ENCODE results near the gene HS6ST3.

The HS6ST3 gene

GRCh38 chr13:96785986-96786385 is 696.1 kb downstream of the HS6ST3 start:
- no peaks in the 10 kb centered on the region for H3K9me3 ChIP-seq (ENCODE audit: control insufficient read depth, insufficient read depth, low read length)
- H3K4me3 ChIP-seq (ENCODE audit: low read length): no peak overlapping the region
- no peaks in the 10 kb centered on the region for H4K20me1 ChIP-seq (ENCODE audit: control insufficient read depth, insufficient read depth, low read depth, low read length)
- H3K4me1 ChIP-seq (ENCODE audit: control insufficient read depth, low read length): no peaks in the 10 kb centered on the region
- H3F3A ChIP-seq (ENCODE audit: control insufficient read depth, insufficient read depth): no peaks in the 10 kb centered on the region
- TF ChIP-seq EZH2phosphoT487 (IDR thresholded peaks at IDR 0.05; ENCODE audit: borderline replicate concordance, low read length): no peak
- TF ChIP-seq, protein P1, sequence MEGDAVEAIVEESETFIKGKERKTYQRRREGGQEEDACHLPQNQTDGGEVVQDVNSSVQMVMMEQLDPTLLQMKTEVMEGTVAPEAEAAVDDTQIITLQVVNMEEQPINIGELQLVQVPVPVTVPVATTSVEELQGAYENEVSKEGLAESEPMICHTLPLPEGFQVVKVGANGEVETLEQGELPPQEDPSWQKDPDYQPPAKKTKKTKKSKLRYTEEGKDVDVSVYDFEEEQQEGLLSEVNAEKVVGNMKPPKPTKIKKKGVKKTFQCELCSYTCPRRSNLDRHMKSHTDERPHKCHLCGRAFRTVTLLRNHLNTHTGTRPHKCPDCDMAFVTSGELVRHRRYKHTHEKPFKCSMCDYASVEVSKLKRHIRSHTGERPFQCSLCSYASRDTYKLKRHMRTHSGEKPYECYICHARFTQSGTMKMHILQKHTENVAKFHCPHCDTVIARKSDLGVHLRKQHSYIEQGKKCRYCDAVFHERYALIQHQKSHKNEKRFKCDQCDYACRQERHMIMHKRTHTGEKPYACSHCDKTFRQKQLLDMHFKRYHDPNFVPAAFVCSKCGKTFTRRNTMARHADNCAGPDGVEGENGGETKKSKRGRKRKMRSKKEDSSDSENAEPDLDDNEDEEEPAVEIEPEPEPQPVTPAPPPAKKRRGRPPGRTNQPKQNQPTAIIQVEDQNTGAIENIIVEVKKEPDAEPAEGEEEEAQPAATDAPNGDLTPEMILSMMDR (IDR thresholded peaks at IDR 0.05; ENCODE audit: low read depth, low read length, poor library complexity, severe bottlenecking): no peak
- H3K9me2 ChIP-seq (replicated peaks; ENCODE audit: control insufficient read depth, low read length): no peaks in the 10 kb centered on the region
- no peaks in the 10 kb centered on the region for H3K36me3 ChIP-seq (ENCODE audit: control insufficient read depth, low read length)
- no peaks in the 10 kb centered on the region for H3K79me2 ChIP-seq (ENCODE audit: control insufficient read depth, low read length)
- no peak overlapping the region for H3K4me2 ChIP-seq (ENCODE audit: low read length)
- no peak overlapping the region for H3K27ac ChIP-seq (ENCODE audit: low read depth, low read length)
- H3K27me3 ChIP-seq (ENCODE audit: control insufficient read depth, low read length): no peaks in the 10 kb centered on the region

DNA sequence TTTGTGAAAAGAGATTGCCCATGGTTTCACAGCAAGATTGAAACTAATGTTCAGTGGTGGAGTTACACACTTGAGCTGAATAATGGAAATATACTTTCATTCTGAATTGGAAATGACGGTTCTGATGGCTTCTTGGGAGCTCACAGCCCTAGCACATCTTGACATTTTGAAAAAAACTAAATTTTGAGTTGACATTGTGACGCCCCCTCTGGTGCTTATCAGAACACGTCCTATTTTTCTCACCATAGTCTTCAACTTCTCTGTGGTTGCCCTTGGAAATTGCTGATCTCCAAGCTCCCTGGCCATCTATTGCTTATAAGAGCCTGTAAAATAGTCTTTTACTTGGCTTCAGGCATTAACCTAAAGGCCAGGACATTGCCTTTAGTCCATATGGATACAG is 702.3 kb downstream of the HS6ST3 start:
- no peaks in the 10 kb centered on the region for H3F3A ChIP-seq (ENCODE audit: control insufficient read depth, insufficient read depth)
- TF ChIP-seq, protein P1 (IDR thresholded peaks at IDR 0.05; ENCODE audit: low read depth, low read length, poor library complexity, severe bottlenecking): no peak
- no peak for TF ChIP-seq EZH2phosphoT487 (IDR thresholded peaks at IDR 0.05; ENCODE audit: borderline replicate concordance, low read length)
- no peaks in the 10 kb centered on the region for H4K20me1 ChIP-seq (ENCODE audit: control insufficient read depth, insufficient read depth, low read depth, low read length)
- H3K9me3 ChIP-seq (ENCODE audit: control insufficient read depth, insufficient read depth, low read length): no peaks in the 10 kb centered on the region
- no peaks in the 10 kb centered on the region for H3K27me3 ChIP-seq (ENCODE audit: control insufficient read depth, low read length)
- H3K36me3 ChIP-seq (ENCODE audit: control insufficient read depth, low read length): no peaks in the 10 kb centered on the region
- H3K4me1 ChIP-seq (ENCODE audit: control insufficient read depth, low read length): no peaks in the 10 kb centered on the region
- no peak overlapping the region for H3K4me2 ChIP-seq (ENCODE audit: low read length)
- H3K4me3 ChIP-seq (ENCODE audit: low read length): no peak overlapping the region
- H3K9me2 ChIP-seq (replicated peaks; ENCODE audit: control insufficient read depth, low read length): no peaks in the 10 kb centered on the region
- no peaks in the 10 kb centered on the region for H3K79me2 ChIP-seq (ENCODE audit: control insufficient read depth, low read length)
- no peak overlapping the region for H3K27ac ChIP-seq (ENCODE audit: low read depth, low read length)

GRCh38 chr13:96792736-96793403 is 703.0 kb downstream of the HS6ST3 start:
- H3K9me2 ChIP-seq (replicated peaks; ENCODE audit: control insufficient read depth, low read length): no peaks in the 10 kb centered on the region
- no peak overlapping the region for H3K4me2 ChIP-seq (ENCODE audit: low read length)
- H3K36me3 ChIP-seq (ENCODE audit: control insufficient read depth, low read length): no peaks in the 10 kb centered on the region
- no peaks in the 10 kb centered on the region for H3K27me3 ChIP-seq (ENCODE audit: control insufficient read depth, low read length)
- no peaks in the 10 kb centered on the region for H3K9me3 ChIP-seq (ENCODE audit: control insufficient read depth, insufficient read depth, low read length)
- no peaks in the 10 kb centered on the region for H3K79me2 ChIP-seq (ENCODE audit: control insufficient read depth, low read length)
- no peaks in the 10 kb centered on the region for H3K4me1 ChIP-seq (ENCODE audit: control insufficient read depth, low read length)
- H3K27ac ChIP-seq (ENCODE audit: low read depth, low read length): no peak overlapping the region
- H3F3A ChIP-seq (ENCODE audit: control insufficient read depth, insufficient read depth): no peaks in the 10 kb centered on the region
- TF ChIP-seq EZH2phosphoT487 (IDR thresholded peaks at IDR 0.05; ENCODE audit: borderline replicate concordance, low read length): no peak
- TF ChIP-seq, protein P1 (IDR thresholded peaks at IDR 0.05; ENCODE audit: low read depth, low read length, poor library complexity, severe bottlenecking): no peak
- no peaks in the 10 kb centered on the region for H4K20me1 ChIP-seq (ENCODE audit: control insufficient read depth, insufficient read depth, low read depth, low read length)
- H3K4me3 ChIP-seq (ENCODE audit: low read length): no peak overlapping the region

All from DOHH2 (cell line).